Cardiac fibroblast (primary cell): ENCODE measurements around the gene C2CD2.

Experiments used
- DNase-seq, 2 donors: peaks; one replicate each; pipeline versions ENCODE4 v3.0.0 to v3.0.0-alpha.2; 2010; ENCODE audit warnings: low read depth in 2 of 2
- H3K4me3 ChIP-seq, 2 donors: replicated peaks in 1 of 2; 1 replicate in 1 of 2; 2 replicates in 1 of 2; pipeline ENCODE4 v1.5.1; 2011; ENCODE audit warnings: low read depth in 2 of 2, low read length in 2 of 2, mild to moderate bottlenecking in 2 of 2, moderate library complexity in 1 of 2
- CTCF ChIP-seq: IDR thresholded peaks from one replicate; pipeline ENCODE4 v1.5.1; 2011; ENCODE audit warnings: low read depth, mild to moderate bottlenecking, low read length, inconsistent platforms

The C2CD2 gene

GRCh38 chr21:41971891-41972290, 18.1 kb upstream of the C2CD2 start:
- DNase-seq, result no peak
- H3K4me3 ChIP-seq, result no peak overlapping the region
- TF ChIP-seq CTCF, result no peak

- DNase-seq, result no peak
- H3K4me3 ChIP-seq, result no peak overlapping the region
- no peak for TF ChIP-seq CTCF
Observed at GRCh38 chr21:41970751-41971653, 17.2 kb upstream of the C2CD2 start.

GRCh38 chr21:41970106-41970391, 16.2 kb upstream of the C2CD2 start:
- no peak for DNase-seq
- H3K4me3 ChIP-seq, result no peak overlapping the region
- TF ChIP-seq CTCF, result no peak

GRCh38 chr21:41967708-41968107, 13.9 kb upstream of the C2CD2 start:
- DNase-seq, result no peak
- no peak for TF ChIP-seq CTCF
- H3K4me3 ChIP-seq, result no peak overlapping the region

GRCh38 chr21:41966872-41967621, 13.2 kb upstream of the C2CD2 start:
- DNase-seq, result no peak
- H3K4me3 ChIP-seq, result no peak overlapping the region
- TF ChIP-seq CTCF, result no peak

- no peak for TF ChIP-seq CTCF
- H3K4me3 ChIP-seq, result no peak overlapping the region
- DNase-seq, result peak in 1 of 2 donors; percentile 40
Observed at GRCh38 chr21:41966041-41966833, 12.4 kb upstream of the C2CD2 start.
